Loucy (cell line): ENCODE measurements around the gene CFAP20.

Experiments used
- H2AFZ ChIP-seq: fragments of 200-600 bp; sonication (generic); 2 replicates; pipeline ENCODE4 v1.6.0; 2016; ENCODE audit warnings: antibody characterized with exemption, mild to moderate bottlenecking, low read length, moderate library complexity
- H3F3A ChIP-seq: fragments of 200-600 bp; 2 replicates; pipeline ENCODE4 v1.6.0; 2016; ENCODE audit warnings: antibody characterized with exemption, low read depth, mild to moderate bottlenecking
- H3K27me3 ChIP-seq: fragments of 200-600 bp; sonication (generic); 2 replicates; pipeline ENCODE4 v1.6.1; 2014; ENCODE audit warnings: low read length, mild to moderate bottlenecking; ENCODE audit not compliant: insufficient read depth, poor library complexity, severe bottlenecking
- H3K36me3 ChIP-seq: fragments of 200-600 bp; sonication (generic); 2 replicates; pipeline ENCODE4 v1.6.1; 2016; ENCODE audit warnings: low read length; ENCODE audit not compliant: insufficient read depth
- H3K4me1 ChIP-seq: fragments of 200-600 bp; sonication (generic); 2 replicates; pipeline ENCODE4 v1.5.1; 2014; ENCODE audit warnings: low read length, mild to moderate bottlenecking; ENCODE audit not compliant: insufficient read depth, poor library complexity, severe bottlenecking
- H3K4me2 ChIP-seq: fragments of 200-600 bp; sonication (generic); 2 replicates; pipeline ENCODE4 v1.6.0; 2014; ENCODE audit warnings: antibody characterized with exemption, low read length, low read depth, mild to moderate bottlenecking; ENCODE audit not compliant: poor library complexity, severe bottlenecking
- H3K4me3 ChIP-seq: fragments of 200-600 bp; sonication (generic); 2 replicates; pipeline ENCODE4 v1.5.1; 2014; ENCODE audit warnings: low read length, mild to moderate bottlenecking, mixed read lengths; ENCODE audit not compliant: poor library complexity, severe bottlenecking
- H3K79me2 ChIP-seq: fragments of 200-600 bp; sonication (generic); 2 replicates; pipeline ENCODE4 v1.6.1; 2014; ENCODE audit warnings: low read length; ENCODE audit not compliant: insufficient read depth
- H3K9ac ChIP-seq: fragments of 200-600 bp; sonication (generic); 2 replicates; pipeline ENCODE4 v1.6.0; 2014; ENCODE audit warnings: mild to moderate bottlenecking, low read depth, low read length, moderate library complexity; ENCODE audit not compliant: poor library complexity, severe bottlenecking
- H3K9me2 ChIP-seq: fragments of 200-600 bp; sonication (generic); replicated peaks from 2 replicates; pipeline ENCODE4 v1.6.1; 2016; ENCODE audit warnings: low read depth, low read length, mixed read lengths
- H3K9me3 ChIP-seq: fragments of 200-600 bp; sonication (generic); 2 replicates; pipeline ENCODE4 v1.6.1; 2014; ENCODE audit warnings: mild to moderate bottlenecking, antibody characterized with exemption, low read length, low read depth; ENCODE audit not compliant: insufficient read depth
- H4K20me1 ChIP-seq: fragments of 200-600 bp; sonication (generic); 2 replicates; pipeline ENCODE4 v1.6.0; 2014; ENCODE audit warnings: antibody characterized with exemption, low read length, mild to moderate bottlenecking; ENCODE audit not compliant: insufficient read depth, poor library complexity, severe bottlenecking
- CTCF ChIP-seq: fragments of 200-600 bp; sonication (generic); conservative IDR thresholded peaks from 2 replicates; pipeline ENCODE4 v1.5.1; 2014; ENCODE audit warnings: mild to moderate bottlenecking, antibody characterized with exemption, low read length
- EZH2phosphoT487 ChIP-seq: fragments of 200-600 bp; IDR thresholded peaks from 2 replicates; pipeline ENCODE4 v1.6.1; 2018; ENCODE audit warnings: antibody characterized with exemption, mild to moderate bottlenecking, moderate library complexity, borderline replicate concordance

CFAP20 gene

GRCh38 chr16:58129097-58129936 lies at the start of gene CFAP20:
Gene CFAP20 (minus strand): TSS chr16:58129381. CDS start chr16:58129115, 266 bp downstream.
- Histone ChIP-seq H2AFZ (peak within 1 kb of the TSS; percentile 87), H3K9me3 (no peaks in the 10 kb centered on the region), H3K4me3 (peak within 1 kb of the TSS; percentile 98), H3K4me1 (peaks cover 36% of the 10 kb centered on the region), H3K27me3 (no peaks in the 10 kb centered on the region), H3K9ac (peak within 1 kb of the TSS; percentile 91), H3K9me2 (no peaks in the 10 kb centered on the region), H3K79me2 (peaks cover 46% of the 10 kb centered on the region), H3K36me3 (no peaks in the 10 kb centered on the region), H3K4me2 (peak within 1 kb of the TSS; percentile 99), H4K20me1 (peaks cover 43% of the 10 kb centered on the region), H3F3A (no peaks in the 10 kb centered on the region)
- TF ChIP-seq CTCF (no peak), EZH2phosphoT487 (no peak)

GRCh38 chr16:58177353-58177710 lies 48.2 kb upstream of the CFAP20 start:
- Histone ChIP-seq H3K9me2 (no peaks in the 10 kb centered on the region), H3F3A (0 out of 2 replicates have a peak, but pooled peaks cover 3% of the 10 kb centered on the region), H3K9ac (no peak overlapping the region), H3K4me2 (peak overlapping the region; percentile 55), H3K36me3 (peaks cover 60% of the 10 kb centered on the region), H2AFZ (no peak overlapping the region), H3K4me1 (peaks cover 19% of the 10 kb centered on the region), H4K20me1 (peaks cover 10% of the 10 kb centered on the region), H3K79me2 (peaks cover 29% of the 10 kb centered on the region; the same call in 1 of the 2 replicates), H3K27me3 (no peaks in the 10 kb centered on the region), H3K4me3 (peak overlapping the region; percentile 39), H3K9me3 (no peaks in the 10 kb centered on the region; the same call in 1 of the 2 replicates)
- TF ChIP-seq EZH2phosphoT487: no peak
- TF ChIP-seq CTCF: no peak

GRCh38 chr16:58176608-58177352 lies 47.6 kb upstream of the CFAP20 start:
- Histone ChIP-seq H3K79me2 (peaks cover 29% of the 10 kb centered on the region; the same call in 1 of the 2 replicates), H3K4me2 (peak overlapping the region; percentile 55)

More at GRCh38 chr16:58176608-58177352, 47.6 kb upstream of the CFAP20 start:
- Histone ChIP-seq H3K4me1 (peaks cover 19% of the 10 kb centered on the region), H3K9me2 (no peaks in the 10 kb centered on the region), H3K36me3 (peaks cover 60% of the 10 kb centered on the region), H3K9me3 (no peaks in the 10 kb centered on the region; the same call in 1 of the 2 replicates), H4K20me1 (peaks cover 10% of the 10 kb centered on the region), H2AFZ (no peak overlapping the region), H3K4me3 (no peak overlapping the region), H3K9ac (no peak overlapping the region), H3K27me3 (no peaks in the 10 kb centered on the region), H3F3A (0 out of 2 replicates have a peak, but pooled peaks cover 3% of the 10 kb centered on the region)
- TF ChIP-seq EZH2phosphoT487: no peak
- no peak for TF ChIP-seq CTCF
